H1 (cell line): Measurements from ENCODE around the gene SNX25. TPM values are rescaled to one million over a fixed set of nuclear protein-coding genes. Genes with fewer than 3 reads are reported as not detected.

Experiments used
- CTCF ChIA-PET: fragments of 300-600 bp; sonication (Branson Sonifier 250); formaldehyde crosslinking; loops from one replicate; lab custom pipeline; 2021; ENCODE audit not compliant: partially characterized antibody; lab: Charles Lee
- POLR2A ChIA-PET: fragments of 300-600 bp; sonication (Branson Sonifier 250); formaldehyde crosslinking; loops from one replicate; lab custom pipeline; 2021; ENCODE audit warnings: inconsistent platforms; ENCODE audit not compliant: partially characterized antibody; lab: Charles Lee
- DNase-seq, 2 experiments: peaks; one replicate each; pipeline versions ENCODE4 v3.0.0 to v3.0.0-alpha.2; 2010 to 2022; ENCODE audit warnings: low spot score in 2 of 2, low read depth in 1 of 2, mixed read lengths in 1 of 2
- FAIRE-seq: peaks from 2 replicates; lab custom pipeline; 2011; peaks lifted over from hg19 to GRCh38; lab: Jason Lieb, UNC
- H2AFZ ChIP-seq: 2 replicates; pipeline ENCODE4 v1.8.1; 2012; ENCODE audit warnings: low read length, inconsistent platforms
- H2AK5ac ChIP-seq: 2 replicates; pipeline ENCODE4 v1.6.1; 2013; ENCODE audit warnings: low read depth, low read length
- H2BK120ac ChIP-seq: replicated peaks from 2 replicates; pipeline ENCODE3; 2013; ENCODE audit warnings: low read depth, low read length, inconsistent platforms
- H2BK12ac ChIP-seq: 2 replicates; pipeline ENCODE4 v1.6.1; 2013; ENCODE audit warnings: low read depth, low read length
- H2BK15ac ChIP-seq: 2 replicates; pipeline ENCODE4 v1.6.1; 2013; ENCODE audit warnings: low read length
- H2BK20ac ChIP-seq: 2 replicates; pipeline ENCODE4 v1.6.1; 2013; ENCODE audit warnings: low read length
- H2BK5ac ChIP-seq: 2 replicates; pipeline ENCODE4 v1.6.1; 2013; ENCODE audit warnings: low read depth, low read length
- H3K14ac ChIP-seq: 2 replicates; pipeline ENCODE4 v1.6.1; 2013; ENCODE audit warnings: inconsistent platforms; ENCODE audit not compliant: insufficient read length
- H3K18ac ChIP-seq: 2 replicates; pipeline ENCODE4 v1.6.1; 2013; ENCODE audit warnings: low read length; ENCODE audit errors: extremely low read depth
- H3K23ac ChIP-seq: 2 replicates; pipeline ENCODE4 v1.6.1; 2013; ENCODE audit warnings: inconsistent platforms; ENCODE audit not compliant: insufficient read length
- H3K23me2 ChIP-seq: 2 replicates; pipeline ENCODE4 v1.6.1; 2013; ENCODE audit warnings: low read depth, low read length
- H3K27ac ChIP-seq: 2 replicates; pipeline ENCODE4 v1.6.1; 2011; ENCODE audit warnings: low read depth, low read length, inconsistent platforms
- H3K27me3 ChIP-seq, 4 experiments: replicated peaks in 1 of 4; 1 replicate in 1 of 4; 2 replicates in 3 of 4; pipeline versions ENCODE4 v1.6.1 to v1.8.1; 2011 to 2013; ENCODE audit warnings: low read length in 3 of 4, mild to moderate bottlenecking in 3 of 4, inconsistent platforms in 2 of 4, mixed read lengths in 2 of 4, moderate library complexity in 1 of 4; ENCODE audit not compliant: control insufficient read depth in 3 of 4, insufficient read depth in 3 of 4; ENCODE audit errors: extremely low read depth in 1 of 4
- H3K36me3 ChIP-seq, 4 experiments: 2 replicates each; pipeline versions ENCODE4 v1.6.1 to v1.8.1; 2011 to 2013; ENCODE audit warnings: mild to moderate bottlenecking in 4 of 4, low read length in 3 of 4, moderate library complexity in 2 of 4, control low read depth in 1 of 4, inconsistent platforms in 1 of 4; ENCODE audit not compliant: insufficient read depth in 4 of 4, control insufficient read depth in 2 of 4
- H3K4ac ChIP-seq: replicated peaks from 2 replicates; pipeline ENCODE3; 2013; ENCODE audit warnings: low read length, low read depth, mixed read lengths, inconsistent platforms; ENCODE audit not compliant: insufficient read length
- H3K4me1 ChIP-seq, 4 experiments: replicated peaks in 1 of 4; 1 replicate in 1 of 4; 2 replicates in 3 of 4; pipeline versions ENCODE4 v1.6.1 to v1.8.1; 2011 to 2013; ENCODE audit warnings: low read length in 3 of 4, inconsistent platforms in 2 of 4, mixed read lengths in 1 of 4; ENCODE audit not compliant: insufficient read depth in 4 of 4, control insufficient read depth in 3 of 4
- H3K4me2 ChIP-seq, 2 experiments: 2 replicates each; pipeline versions ENCODE4 v1.6.1 to v1.8.1; 2011 to 2013; ENCODE audit warnings: low read depth in 2 of 2, low read length in 2 of 2, control low read depth in 1 of 2, inconsistent platforms in 1 of 2, mild to moderate bottlenecking in 1 of 2; ENCODE audit not compliant: insufficient read depth in 1 of 2
- H3K4me3 ChIP-seq, 4 experiments: fragments of 200-600, 300-600 bp in 1 of 4; sonication (generic), shearing (Covaris generic), sonication (Bioruptor Twin) in 1 of 4; 2 replicates each; pipeline versions ENCODE4 v1.5.1 to v1.8.1; 2011 to 2016; ENCODE audit warnings: low read length in 4 of 4, low read depth in 3 of 4, control low read depth in 2 of 4, inconsistent platforms in 2 of 4, mild to moderate bottlenecking in 2 of 4, mixed read lengths in 1 of 4, moderate library complexity in 1 of 4; ENCODE audit not compliant: insufficient read depth in 2 of 4; ENCODE audit errors: extremely low read depth in 1 of 4
- H3K56ac ChIP-seq: replicated peaks from 2 replicates; pipeline ENCODE3; 2013; ENCODE audit warnings: low read depth, mild to moderate bottlenecking, mixed read lengths, low read length, inconsistent platforms; ENCODE audit not compliant: insufficient read length
- H3K79me1 ChIP-seq: 2 replicates; pipeline ENCODE4 v1.6.1; 2013; ENCODE audit warnings: low read depth, low read length, control low read depth
- H3K79me2 ChIP-seq, 2 experiments: 2 replicates each; pipeline versions ENCODE4 v1.6.1 to v1.8.1; 2012 to 2013; ENCODE audit warnings: low read length in 2 of 2, mild to moderate bottlenecking in 2 of 2, inconsistent platforms in 1 of 2; ENCODE audit not compliant: insufficient read depth in 2 of 2, control insufficient read depth in 1 of 2
- H3K9ac ChIP-seq, 4 experiments: replicated peaks in 1 of 4; 1 replicate in 1 of 4; 2 replicates in 3 of 4; pipeline versions ENCODE4 v1.6.1 to v1.8.1; 2011 to 2013; ENCODE audit warnings: low read depth in 3 of 4, low read length in 3 of 4, control low read depth in 2 of 4, mild to moderate bottlenecking in 2 of 4, moderate library complexity in 2 of 4, inconsistent platforms in 1 of 4; ENCODE audit errors: extremely low read depth in 1 of 4
- H3K9me3 ChIP-seq, 2 experiments: 2 replicates each; pipeline versions ENCODE4 v1.6.1 to v1.8.1; 2012 to 2013; ENCODE audit warnings: mild to moderate bottlenecking in 2 of 2, moderate library complexity in 2 of 2, control low read depth in 1 of 2, inconsistent platforms in 1 of 2, low read depth in 1 of 2, low read length in 1 of 2, mixed read lengths in 1 of 2; ENCODE audit not compliant: insufficient read depth in 2 of 2
- H4K20me1 ChIP-seq, 2 experiments: replicated peaks in 1 of 2; 2 replicates each; pipeline versions ENCODE3 to v1.8.1; 2011 to 2013; ENCODE audit warnings: inconsistent platforms in 2 of 2, low read length in 2 of 2, mild to moderate bottlenecking in 1 of 2; ENCODE audit not compliant: insufficient read depth in 2 of 2, control insufficient read depth in 1 of 2
- H4K5ac ChIP-seq: 2 replicates; pipeline ENCODE4 v1.6.1; 2013; ENCODE audit warnings: low read length, low read depth, mixed read lengths, inconsistent platforms; ENCODE audit not compliant: insufficient read length
- H4K8ac ChIP-seq: 2 replicates; pipeline ENCODE4 v1.8.0; 2013; ENCODE audit warnings: mild to moderate bottlenecking, moderate library complexity, low read length, inconsistent platforms; ENCODE audit not compliant: insufficient read depth; ENCODE audit errors: extremely low read depth
- H4K91ac ChIP-seq: replicated peaks from 2 replicates; pipeline ENCODE3; 2013; ENCODE audit warnings: low read length, mixed read lengths, inconsistent platforms; ENCODE audit not compliant: insufficient read length
- EGR1 ChIP-seq: IDR thresholded peaks from 2 replicates; pipeline ENCODE4 v1.6.1; 2011; ENCODE audit warnings: low read depth, low read length, borderline replicate concordance
- GABPA ChIP-seq: IDR thresholded peaks from 2 replicates; pipeline ENCODE4 v1.6.1; 2011; ENCODE audit warnings: mild to moderate bottlenecking, low read length, moderate library complexity, borderline replicate concordance; ENCODE audit not compliant: insufficient read depth
- JUN ChIP-seq: IDR thresholded peaks from 2 replicates; pipeline ENCODE4 v1.6.1; 2011; ENCODE audit warnings: low read depth, mild to moderate bottlenecking, improper control_type of control experiment, low read length
- KDM4A ChIP-seq: IDR thresholded peaks from one replicate; pipeline ENCODE4 v1.7.1; 2012; ENCODE audit warnings: low read depth, mild to moderate bottlenecking, moderate library complexity, low read length, inconsistent platforms; ENCODE audit not compliant: severe bottlenecking
- MAX ChIP-seq: IDR thresholded peaks from 2 replicates; pipeline ENCODE4 v1.6.1; 2012; ENCODE audit warnings: inconsistent platforms
- SIX5 ChIP-seq: IDR thresholded peaks from 2 replicates; pipeline ENCODE4 v1.6.1; 2011; ENCODE audit warnings: mild to moderate bottlenecking, low read depth, low read length
- SP2 ChIP-seq: IDR thresholded peaks from 2 replicates; pipeline ENCODE4 v1.6.1; 2012; ENCODE audit warnings: mild to moderate bottlenecking, low read length, inconsistent platforms
- TCF12 ChIP-seq: IDR thresholded peaks from 2 replicates; pipeline ENCODE4 v1.6.1; 2011; ENCODE audit warnings: low read depth, mild to moderate bottlenecking, low read length
- TEAD4 ChIP-seq: IDR thresholded peaks from 2 replicates; pipeline ENCODE4 v1.6.1; 2012; ENCODE audit warnings: low read depth, low read length, inconsistent platforms, mixed read lengths
- YY1 ChIP-seq: IDR thresholded peaks from 2 replicates; pipeline ENCODE4 v1.6.1; 2011; ENCODE audit warnings: low read depth, mild to moderate bottlenecking, low read length
- ZNF274 ChIP-seq: IDR thresholded peaks from 2 replicates; pipeline ENCODE4 v1.7.0; 2012; ENCODE audit warnings: low read length, borderline replicate concordance; ENCODE audit errors: extremely low read depth
- WGBS, 2 experiments: shearing (Covaris generic) in 1 of 2; methylation state at CpG; one replicate each; pipeline versions ENCODE4 v1.1.6 to v1.1.7; 2013 to 2015; ENCODE audit warnings: low lambda C conversion rate in 2 of 2, mixed read lengths in 2 of 2, inconsistent platforms in 1 of 2, low coverage in 1 of 2, missing lambda C conversion rate in 1 of 2; ENCODE audit not compliant: insufficient replicate concordance in 2 of 2, insufficient coverage in 1 of 2, insufficient read length in 1 of 2; ENCODE audit errors: extremely low coverage in 1 of 2, missing lambda C conversion rate in 1 of 2; 5-methylcytosine and 5-hydroxymethylcytosine counted together
- polyA plus RNA-seq, 7 experiments: library from polyadenylated mRNA; depleted of rRNA in 3 of 7; stranded (reverse) in 5 of 7; unstranded in 2 of 7; fragments of >200 nt in 5 of 7; fragments of 200-250 nt in 2 of 7; gene quantifications; 1 replicate in 5 of 7; 2 replicates in 1 of 7; 4 replicates in 1 of 7; pipeline versions ENCODE4 v1.2.1 to v1.2.3, GENCODE V29; 2011 to 2013; ENCODE audit warnings: missing spikeins in 2 of 7, mixed read lengths in 2 of 7
- total RNA-seq: library from RNA; stranded (reverse); fragmentation: NEBNext Ultra II Directional; extraction: Animal tissue kit (Norgen Biotek cat#: 25700); gene quantifications from 2 replicates; pipeline ENCODE4 v1.2.1, GENCODE V29; 2021

SNX25 gene
- total and polyA plus RNA-seq, 2 of the 8 experiments (the other 6 are each of a cell fraction or from before 2014, with no cell fraction given) = 5.4 to 19.9 TPM

- DNase-seq (peak in 1 of 2 experiments; percentile 71), FAIRE-seq (no peak)
- H4K91ac ChIP-seq = peak overlapping the region; percentile 84
- no peak overlapping the region for H3K23ac ChIP-seq
- H2BK120ac ChIP-seq = no peak overlapping the region
- peak overlapping the region; percentile 72; the same call in 1 of the 2 replicates for H2BK12ac ChIP-seq
- peaks cover 8% of the 10 kb centered on the region for H3K23me2 ChIP-seq
- no peaks in the 10 kb centered on the region for H3K9me3 ChIP-seq
- H3K56ac ChIP-seq = peak overlapping the region; percentile 12
- no peak overlapping the region for H2AK5ac ChIP-seq
- peak overlapping the region; percentile 42 to 85 (median 57) for H3K9ac ChIP-seq
- no peak overlapping the region for H3K14ac ChIP-seq
- ChIA-PET CTCF (interaction anchor here (0.6 kb wide), 1 partner anchor 93 kb away, joined by 3 read pairs; no protein-coding TSS in a partner anchor), POLR2A (interaction anchor here (0.8 to 1.9 kb wide), 4 partner anchors 11 to 96 kb away, joined by 3 to 5 read pairs (median 4); partner anchors contain the start of gene SLC25A4)
- H2BK5ac ChIP-seq = peak overlapping the region; percentile 55; the same call in 1 of the 2 replicates
- WGBS, 2 experiments = 1% methylated on average over 23 of the region's 84 CpGs; no CpG with 5 or more reads in 1 of the 2 experiments
- H4K8ac ChIP-seq = peak overlapping the region; percentile 16
- peak overlapping the region; percentile 64 for H4K5ac ChIP-seq
- H3K18ac ChIP-seq = peak overlapping the region; percentile 92
- peak overlapping the region; percentile 71 to 97 for H3K4me2 ChIP-seq
- peaks cover 4 to 5% of the 10 kb centered on the region in 2 experiments for H4K20me1 ChIP-seq
- peak overlapping the region; percentile 79 for H3K4ac ChIP-seq
- H2AFZ ChIP-seq = 0 out of 2 replicates have a peak overlapping the region, but pooled peaks have one; percentile 45
- H3K79me2 ChIP-seq = peaks cover 0 to 48% of the 10 kb centered on the region in 2 experiments; a peak in 2 of 4 replicates
- peaks cover 5 to 16% (median 11%) of the 10 kb centered on the region in 4 experiments; a peak in 5 of 7 replicates for H3K4me1 ChIP-seq
- H2BK15ac ChIP-seq = peak overlapping the region; percentile 53; the same call in 1 of the 2 replicates
- no peak overlapping the region for H3K27ac ChIP-seq
- no peaks in the 10 kb centered on the region for H3K36me3 ChIP-seq
- peaks cover 0 to 3% (median 0%) of the 10 kb centered on the region in 4 experiments; a peak in 2 of 7 replicates for H3K27me3 ChIP-seq
- H3K79me1 ChIP-seq = no peaks in the 10 kb centered on the region
- H2BK20ac ChIP-seq = no peak overlapping the region
- H3K4me3 ChIP-seq = peak overlapping the region; percentile 71 to 89 (median 80)
- no peak for TF ChIP-seq EGR1
- TF ChIP-seq GABPA = no peak
- TF ChIP-seq TCF12 = no peak
- no peak for TF ChIP-seq ZNF274
- no peak for TF ChIP-seq SIX5
- TF ChIP-seq KDM4A = peak; percentile 75
- peak; percentile 32; the same call in 1 of the 2 replicates for TF ChIP-seq MAX
- TF ChIP-seq SP2 = no peak
- TF ChIP-seq YY1 = no peak
- TF ChIP-seq TEAD4 = 0 out of 2 replicates have a peak, but pooled peaks have one; percentile 13
- no peak for TF ChIP-seq JUN
Measured at GRCh38 chr4:185210102-185210981, 944 bp downstream of the SNX25 start.
